SK-N-SH treated with all-trans-retinoic acid at 6 μM for 48 hours (cell line): ENCODE results near the gene ARHGAP35.

ENCODE experiments used
- ATAC-seq: fragments of 200-7000 bp; cut with Tn5 transposase; 3 replicates; pipeline ENCODE4 v1.9.1; 2020; ENCODE audit warnings: mild to moderate bottlenecking, moderate library complexity
- BACH2 ChIP-seq: fragments of 250-450 bp; sonication (Bioruptor Pico); IDR thresholded peaks from 2 replicates; pipeline ENCODE4 v1.9.0; 2021; ENCODE audit warnings: mild to moderate bottlenecking, borderline replicate concordance
- CSDC2 ChIP-seq: fragments of 250-450 bp; sonication (Bioruptor Pico); IDR thresholded peaks from 2 replicates; pipeline ENCODE4 v1.5.0; 2020; ENCODE audit warnings: mild to moderate bottlenecking, moderate library complexity
- ESRRG ChIP-seq: fragments of 250-450 bp; sonication (Bioruptor Pico); IDR thresholded peaks from 2 replicates; pipeline ENCODE4 v1.6.1; 2021; ENCODE audit warnings: mild to moderate bottlenecking
- GLIS3 ChIP-seq: fragments of 250-450 bp; sonication (Bioruptor Pico); IDR thresholded peaks from 2 replicates; pipeline ENCODE4 v1.5.0; 2020; ENCODE audit warnings: mild to moderate bottlenecking, moderate library complexity
- ISL1 ChIP-seq: fragments of 250-450 bp; sonication (Bioruptor Pico); IDR thresholded peaks from 2 replicates; pipeline ENCODE4 v2.1.2; 2022; ENCODE audit warnings: mild to moderate bottlenecking, moderate library complexity
- OSR1 ChIP-seq: fragments of 250-450 bp; sonication (Bioruptor Pico); IDR thresholded peaks from 2 replicates; pipeline ENCODE4 v1.8.0; 2022; ENCODE audit warnings: moderate library complexity, mild to moderate bottlenecking, inconsistent platforms
- POU6F1 ChIP-seq: fragments of 250-450 bp; sonication (Bioruptor Pico); IDR thresholded peaks from 2 replicates; pipeline ENCODE4 v1.8.0; 2021; ENCODE audit warnings: low read depth, mild to moderate bottlenecking, moderate library complexity, borderline replicate concordance
- RARB ChIP-seq: fragments of 250-450 bp; sonication (Bioruptor Pico); IDR thresholded peaks from 2 replicates; pipeline ENCODE4 v1.8.0; 2021; ENCODE audit warnings: mild to moderate bottlenecking, moderate library complexity
- SNAI2 ChIP-seq: fragments of 250-450 bp; sonication (Bioruptor Pico); IDR thresholded peaks from 2 replicates; pipeline ENCODE4 v1.5.0; 2020; ENCODE audit warnings: mild to moderate bottlenecking, moderate library complexity
- TCF4 ChIP-seq: fragments of 250-450 bp; sonication (Bioruptor Pico); IDR thresholded peaks from 2 replicates; pipeline ENCODE4 v1.8.0; 2021; ENCODE audit warnings: mild to moderate bottlenecking, moderate library complexity, borderline replicate concordance
- ZC3H10 ChIP-seq: fragments of 250-450 bp; sonication (Bioruptor Pico); IDR thresholded peaks from 2 replicates; pipeline ENCODE4 v1.5.1; 2021; ENCODE audit warnings: mild to moderate bottlenecking, moderate library complexity
- ZFP3 ChIP-seq: fragments of 250-450 bp; sonication (Bioruptor Pico); IDR thresholded peaks from 2 replicates; pipeline ENCODE4 v1.5.0; 2020; ENCODE audit warnings: mild to moderate bottlenecking, moderate library complexity
- ZNF565 ChIP-seq: fragments of 450-650 bp; formaldehyde crosslinking; conservative IDR thresholded peaks from 2 replicates; pipeline ENCODE4 v1.5.0; 2020; ENCODE audit warnings: low read depth, mild to moderate bottlenecking, moderate library complexity
- ZNF70 ChIP-seq: fragments of 450-650 bp; formaldehyde crosslinking; IDR thresholded peaks from 2 replicates; pipeline ENCODE4 v1.5.0; 2020; ENCODE audit warnings: mild to moderate bottlenecking, moderate library complexity
- TF ChIP-seq, protein P1 (sequence below): fragments of 250-450 bp; sonication (Bioruptor Pico); IDR thresholded peaks from 2 replicates; pipeline ENCODE4 v1.5.1; 2020; ENCODE audit warnings: low read depth, mild to moderate bottlenecking, moderate library complexity
- TF ChIP-seq, protein P2 (sequence below): fragments of 250-450 bp; sonication (Bioruptor Pico); IDR thresholded peaks from 2 replicates; pipeline ENCODE4 v1.5.1; 2021; ENCODE audit warnings: mild to moderate bottlenecking, moderate library complexity
- TF ChIP-seq, protein P3 (sequence below): fragments of 250-450 bp; sonication (Bioruptor Pico); IDR thresholded peaks from 2 replicates; pipeline ENCODE4 v1.8.0; 2020; ENCODE audit warnings: mild to moderate bottlenecking, moderate library complexity, borderline replicate concordance

ARHGAP35 gene

DNA sequence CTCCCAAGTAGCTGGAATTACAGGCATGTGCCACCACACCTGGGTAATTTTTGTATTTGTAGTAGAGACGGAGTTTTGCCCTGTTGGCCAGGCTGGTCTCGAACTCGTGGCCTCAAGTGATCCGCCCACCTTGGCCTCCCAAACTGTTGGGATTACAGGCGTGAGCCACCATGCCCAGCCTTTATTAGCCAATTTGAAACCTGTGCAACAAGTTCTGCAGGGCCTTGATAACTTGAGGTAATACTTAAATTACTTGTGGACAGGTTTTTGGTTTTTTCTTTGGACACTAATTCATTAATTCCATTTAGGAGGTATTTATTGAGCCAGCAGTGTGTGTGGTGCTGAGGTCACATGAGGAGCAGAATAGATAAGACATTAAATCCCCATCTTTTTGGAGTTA lies 39.5 kb downstream of the ARHGAP35 start:
- TF ChIP-seq, protein P1, sequence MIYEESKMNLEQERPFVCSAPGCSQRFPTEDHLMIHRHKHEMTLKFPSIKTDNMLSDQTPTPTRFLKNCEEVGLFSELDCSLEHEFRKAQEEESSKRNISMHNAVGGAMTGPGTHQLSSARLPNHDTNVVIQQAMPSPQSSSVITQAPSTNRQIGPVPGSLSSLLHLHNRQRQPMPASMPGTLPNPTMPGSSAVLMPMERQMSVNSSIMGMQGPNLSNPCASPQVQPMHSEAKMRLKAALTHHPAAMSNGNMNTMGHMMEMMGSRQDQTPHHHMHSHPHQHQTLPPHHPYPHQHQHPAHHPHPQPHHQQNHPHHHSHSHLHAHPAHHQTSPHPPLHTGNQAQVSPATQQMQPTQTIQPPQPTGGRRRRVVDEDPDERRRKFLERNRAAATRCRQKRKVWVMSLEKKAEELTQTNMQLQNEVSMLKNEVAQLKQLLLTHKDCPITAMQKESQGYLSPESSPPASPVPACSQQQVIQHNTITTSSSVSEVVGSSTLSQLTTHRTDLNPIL, result no peak
- TF ChIP-seq, protein P2, sequence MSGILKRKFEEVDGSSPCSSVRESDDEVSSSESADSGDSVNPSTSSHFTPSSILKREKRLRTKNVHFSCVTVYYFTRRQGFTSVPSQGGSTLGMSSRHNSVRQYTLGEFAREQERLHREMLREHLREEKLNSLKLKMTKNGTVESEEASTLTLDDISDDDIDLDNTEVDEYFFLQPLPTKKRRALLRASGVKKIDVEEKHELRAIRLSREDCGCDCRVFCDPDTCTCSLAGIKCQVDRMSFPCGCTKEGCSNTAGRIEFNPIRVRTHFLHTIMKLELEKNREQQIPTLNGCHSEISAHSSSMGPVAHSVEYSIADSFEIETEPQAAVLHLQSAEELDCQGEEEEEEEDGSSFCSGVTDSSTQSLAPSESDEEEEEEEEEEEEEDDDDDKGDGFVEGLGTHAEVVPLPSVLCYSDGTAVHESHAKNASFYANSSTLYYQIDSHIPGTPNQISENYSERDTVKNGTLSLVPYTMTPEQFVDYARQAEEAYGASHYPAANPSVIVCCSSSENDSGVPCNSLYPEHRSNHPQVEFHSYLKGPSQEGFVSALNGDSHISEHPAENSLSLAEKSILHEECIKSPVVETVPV, result no peak
- TF ChIP-seq ZNF70 (CRISPR knock-in tag), result no peak
- TF ChIP-seq ISL1 (CRISPR knock-in tag), result no peak
- TF ChIP-seq TCF4 (CRISPR knock-in tag), result no peak
- TF ChIP-seq ZNF565 (CRISPR knock-in tag), result no peak
- no peak for TF ChIP-seq GLIS3
- TF ChIP-seq RARB (CRISPR knock-in tag), result no peak
- no peak for TF ChIP-seq ZC3H10 (CRISPR knock-in tag)
- no peak for TF ChIP-seq ESRRG (CRISPR knock-in tag)
- no peak for TF ChIP-seq CSDC2 (CRISPR knock-in tag)
- no peak for TF ChIP-seq POU6F1

DNA sequence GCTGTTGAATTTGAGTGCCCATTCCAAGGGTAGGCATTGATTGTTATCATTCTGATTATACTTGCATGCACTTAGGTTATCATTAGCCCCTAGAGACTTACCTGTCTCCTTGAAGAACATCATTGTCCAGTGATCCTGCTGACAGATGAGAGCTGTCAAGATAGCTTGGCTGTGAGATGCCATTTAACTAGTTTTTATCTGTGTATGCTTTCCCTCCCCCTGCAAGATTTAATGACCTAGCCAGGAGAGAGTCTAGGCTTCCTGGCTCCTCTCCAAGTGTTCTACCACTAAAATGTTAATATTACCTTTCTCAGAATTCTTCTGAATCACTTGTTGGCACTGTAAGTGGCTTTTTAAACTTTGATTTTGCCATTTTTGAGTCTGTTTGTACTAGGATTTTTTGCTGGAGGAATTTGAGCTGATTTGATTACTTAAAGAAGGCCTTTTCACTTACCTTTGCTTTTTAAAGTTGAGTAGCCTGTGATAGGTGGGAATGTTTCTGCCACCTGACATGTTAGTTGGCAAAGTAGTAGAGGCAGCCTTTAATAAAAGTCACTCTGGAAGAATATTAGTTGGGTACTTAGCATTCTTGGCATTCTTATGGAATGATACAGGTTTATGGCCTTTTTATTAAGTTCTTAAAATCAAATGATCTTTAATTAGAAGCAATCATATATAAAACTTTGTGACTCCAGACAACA lies 41.1 kb downstream of the ARHGAP35 start:
- ATAC-seq, result peak; percentile 64
- TF ChIP-seq ZFP3 (CRISPR knock-in tag) (0 out of 2 replicates have a peak, but pooled peaks have one; percentile 56), TCF4 (CRISPR knock-in tag) (peak; percentile 21; the same call in 1 of the 2 replicates), CSDC2 (CRISPR knock-in tag) (peak; percentile 65; the same call in 1 of the 2 replicates), ESRRG (CRISPR knock-in tag) (0 out of 2 replicates have a peak, but pooled peaks have one; percentile 54), ZNF70 (CRISPR knock-in tag) (no peak), POU6F1 (no peak; the same call in 1 of the 2 replicates), BACH2 (CRISPR knock-in tag) (no peak), ZC3H10 (CRISPR knock-in tag) (peak; percentile 73), SNAI2 (peak; percentile 81; the same call in 1 of the 2 replicates), OSR1 (CRISPR knock-in tag) (no peak), ISL1 (CRISPR knock-in tag) (peak; percentile 98)
- TF ChIP-seq, protein P2, result peak; percentile 78; the same call in 1 of the 2 replicates
- TF ChIP-seq, protein P1, result peak; percentile 97
- TF ChIP-seq, protein P3, sequence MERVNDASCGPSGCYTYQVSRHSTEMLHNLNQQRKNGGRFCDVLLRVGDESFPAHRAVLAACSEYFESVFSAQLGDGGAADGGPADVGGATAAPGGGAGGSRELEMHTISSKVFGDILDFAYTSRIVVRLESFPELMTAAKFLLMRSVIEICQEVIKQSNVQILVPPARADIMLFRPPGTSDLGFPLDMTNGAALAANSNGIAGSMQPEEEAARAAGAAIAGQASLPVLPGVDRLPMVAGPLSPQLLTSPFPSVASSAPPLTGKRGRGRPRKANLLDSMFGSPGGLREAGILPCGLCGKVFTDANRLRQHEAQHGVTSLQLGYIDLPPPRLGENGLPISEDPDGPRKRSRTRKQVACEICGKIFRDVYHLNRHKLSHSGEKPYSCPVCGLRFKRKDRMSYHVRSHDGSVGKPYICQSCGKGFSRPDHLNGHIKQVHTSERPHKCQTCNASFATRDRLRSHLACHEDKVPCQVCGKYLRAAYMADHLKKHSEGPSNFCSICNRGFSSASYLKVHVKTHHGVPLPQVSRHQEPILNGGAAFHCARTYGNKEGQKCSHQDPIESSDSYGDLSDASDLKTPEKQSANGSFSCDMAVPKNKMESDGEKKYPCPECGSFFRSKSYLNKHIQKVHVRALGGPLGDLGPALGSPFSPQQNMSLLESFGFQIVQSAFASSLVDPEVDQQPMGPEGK (CRISPR knock-in tag), result peak; percentile 52; the same call in 1 of the 2 replicates

More for the DNA sequence above, 39.5 kb downstream of the ARHGAP35 start:
- ATAC-seq, result no peak

GRCh38 chr19:46902402-46902766 lies 41.6 kb downstream of the ARHGAP35 start:
- ATAC-seq, result peak; percentile 81
- TF ChIP-seq TCF4 (CRISPR knock-in tag) (no peak), CSDC2 (CRISPR knock-in tag) (0 out of 2 replicates have a peak, but pooled peaks have one; percentile 2)
